Neural cell (in vitro differentiated cells): ENCODE data around the gene PARD6G. TPM values are rescaled to one million over a fixed set of nuclear protein-coding genes. Genes with fewer than 3 reads are reported as not detected.

Experiments used
- H2AFZ ChIP-seq: fragments of 200-600, 300-800 bp; sonication (generic), shearing (Covaris generic); 2 replicates; pipeline ENCODE4 v1.6.0; 2014; ENCODE audit warnings: low read depth, mild to moderate bottlenecking, antibody characterized with exemption, low read length, moderate library complexity
- H3F3A ChIP-seq: fragments of 200-600 bp; shearing (Covaris generic); 2 replicates; pipeline ENCODE4 v1.6.1; 2016; ENCODE audit warnings: mild to moderate bottlenecking, moderate library complexity, mixed read lengths, antibody characterized with exemption, low read length; ENCODE audit not compliant: insufficient read depth, poor library complexity, severe bottlenecking
- H3K27ac ChIP-seq: fragments of 200-600, 300-800 bp; sonication (generic), shearing (Covaris generic); 2 replicates; pipeline ENCODE4 v1.5.1; 2014; ENCODE audit warnings: mild to moderate bottlenecking, low read length, moderate library complexity
- H3K27me3 ChIP-seq: fragments of 300-800, 200-600 bp; sonication (generic), shearing (Covaris generic); 2 replicates; pipeline ENCODE4 v1.6.0; 2014; ENCODE audit warnings: mild to moderate bottlenecking, low read depth, low read length, moderate library complexity; ENCODE audit not compliant: insufficient read depth
- H3K36me3 ChIP-seq: fragments of 300-800, 200-600 bp; sonication (generic), shearing (Covaris generic); 2 replicates; pipeline ENCODE4 v1.5.1; 2014; ENCODE audit warnings: mild to moderate bottlenecking, antibody characterized with exemption, low read length, moderate library complexity; ENCODE audit not compliant: insufficient read depth
- H3K4me2 ChIP-seq: fragments of 300-800, 200-600 bp; sonication (generic), shearing (Covaris generic); 2 replicates; pipeline ENCODE4 v1.6.0; 2014; ENCODE audit warnings: mild to moderate bottlenecking, low read length
- H3K4me3 ChIP-seq: fragments of 300-800, 200-600 bp; sonication (generic), shearing (Covaris generic); 2 replicates; pipeline ENCODE4 v1.5.1; 2014; ENCODE audit warnings: mild to moderate bottlenecking, low read length, moderate library complexity
- H3K79me2 ChIP-seq: fragments of 200-600 bp; shearing (Covaris generic); replicated peaks from 2 replicates; pipeline ENCODE4 v1.6.0; 2014; ENCODE audit warnings: mild to moderate bottlenecking, low read length, moderate library complexity; ENCODE audit not compliant: insufficient read depth
- H3K9ac ChIP-seq: fragments of 300-800, 200-600 bp; sonication (generic), shearing (Covaris generic); 2 replicates; pipeline ENCODE4 v1.6.1; 2016; ENCODE audit warnings: mild to moderate bottlenecking, low read length, mixed read lengths
- H3K9me2 ChIP-seq: fragments of 200-600 bp; shearing (Covaris generic); 2 replicates; pipeline ENCODE4 v1.6.1; 2016; ENCODE audit warnings: mild to moderate bottlenecking, low read length, mixed read lengths; ENCODE audit not compliant: insufficient read depth
- H3K9me3 ChIP-seq: fragments of 200-600, 300-800 bp; sonication (generic), shearing (Covaris generic); 2 replicates; pipeline ENCODE4 v1.6.1; 2016; ENCODE audit warnings: mild to moderate bottlenecking, mixed run types, low read length, moderate library complexity, mixed read lengths
- H4K20me1 ChIP-seq: fragments of 200-600 bp; shearing (Covaris generic); 2 replicates; pipeline ENCODE4 v1.6.1; 2016; ENCODE audit warnings: mild to moderate bottlenecking, mixed run types; ENCODE audit not compliant: insufficient read depth
- EZH2 ChIP-seq: fragments of 200-600, 300-800 bp; shearing (Covaris generic), sonication (generic); IDR thresholded peaks from 2 replicates; pipeline ENCODE4 v1.6.1; 2014; ENCODE audit warnings: antibody characterized with exemption, low read length, borderline replicate concordance, mild to moderate bottlenecking; ENCODE audit not compliant: insufficient read depth, poor library complexity, severe bottlenecking
- MXI1 ChIP-seq: fragments of 450-650 bp; conservative IDR thresholded peaks from 2 replicates; pipeline ENCODE4 v1.6.1; 2014; ENCODE audit warnings: antibody characterized with exemption, mild to moderate bottlenecking; ENCODE audit not compliant: poor library complexity, severe bottlenecking
- POLR2AphosphoS5 ChIP-seq: IDR thresholded peaks from 2 replicates; pipeline ENCODE4 v1.6.1; 2012
- RAD21 ChIP-seq: fragments of 450-650 bp; conservative IDR thresholded peaks from 2 replicates; pipeline ENCODE4 v1.6.1; 2014; ENCODE audit warnings: antibody characterized with exemption, mild to moderate bottlenecking, moderate library complexity
- SMC3 ChIP-seq: fragments of 450-650 bp; conservative IDR thresholded peaks from 2 replicates; pipeline ENCODE4 v1.6.1; 2014; ENCODE audit warnings: antibody characterized with exemption, mild to moderate bottlenecking, moderate library complexity; ENCODE audit not compliant: poor library complexity
- polyA plus RNA-seq: library from polyadenylated mRNA; depleted of rRNA; stranded (reverse); fragments of >200 nt; gene quantifications from 2 replicates; pipeline ENCODE4 v1.2.3, GENCODE V29; 2014
- TF ChIP-seq, protein P1 (sequence below): fragments of 450-650 bp; IDR thresholded peaks from 2 replicates; pipeline ENCODE4 v1.5.1; 2014; ENCODE audit warnings: antibody characterized with exemption, mild to moderate bottlenecking, moderate library complexity; ENCODE audit not compliant: poor library complexity, severe bottlenecking
- TF ChIP-seq, protein P2 (sequence below): IDR thresholded peaks from 2 replicates; pipeline ENCODE4 v1.6.1; 2012; ENCODE audit warnings: borderline replicate concordance

PARD6G gene
- polyA plus RNA-seq, 1 donor from 2014 or later, result 9.3 TPM

DNA sequence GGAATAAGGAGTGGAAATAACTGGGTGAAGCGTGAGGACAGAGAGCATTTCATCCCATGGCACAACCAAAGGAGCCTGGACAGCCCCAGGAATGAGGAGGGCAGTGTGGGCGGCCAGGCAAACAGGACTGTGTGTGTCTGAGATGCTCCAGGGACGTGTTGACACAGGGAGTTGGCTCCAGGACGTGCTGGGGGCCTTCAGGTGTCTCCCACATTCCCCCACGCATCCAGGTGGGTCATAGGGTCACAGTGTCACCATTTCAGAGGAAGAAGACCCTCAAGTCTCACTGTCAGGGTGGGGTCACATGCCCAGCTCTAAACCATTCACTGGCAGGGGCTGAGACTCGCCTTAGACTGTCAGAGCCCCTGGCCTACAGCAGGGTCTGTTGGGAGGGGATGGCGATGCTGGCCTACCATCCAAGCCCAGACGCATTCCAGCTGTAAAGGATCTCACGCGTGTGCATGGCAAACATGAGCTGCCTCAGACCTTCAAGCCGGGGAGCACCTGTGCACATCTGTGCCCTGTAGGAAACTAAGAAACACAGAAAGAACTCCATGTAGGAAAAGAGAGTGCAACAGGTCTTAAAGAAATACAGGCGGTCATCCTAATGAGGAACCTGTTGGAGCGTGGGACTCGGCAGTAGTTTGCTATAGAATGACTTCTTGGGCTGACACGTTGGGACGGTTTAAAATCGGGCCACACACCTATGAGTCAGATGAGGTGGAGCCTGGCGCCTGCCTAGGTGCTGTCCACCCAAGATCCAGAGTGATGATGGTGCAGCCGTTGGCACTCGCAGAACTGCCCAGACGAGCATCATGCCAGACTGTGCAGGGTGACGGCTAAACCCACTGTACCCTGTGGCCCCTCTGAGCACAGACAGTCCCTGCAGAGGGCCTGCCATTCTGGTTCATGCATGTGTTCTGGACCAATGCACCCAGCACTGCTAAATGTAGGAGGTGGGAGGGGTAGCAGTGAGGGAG is 17.3 kb downstream of the PARD6G start:
- no peaks in the 10 kb centered on the region for H3F3A ChIP-seq
- no peaks in the 10 kb centered on the region for H3K9me2 ChIP-seq
- no peak overlapping the region for H3K27ac ChIP-seq
- H3K79me2 ChIP-seq, result peaks cover 24% of the 10 kb centered on the region
- no peak overlapping the region for H3K4me3 ChIP-seq
- TF ChIP-seq SMC3, result no peak
- no peak overlapping the region for H3K9ac ChIP-seq
- H2AFZ ChIP-seq, result no peak overlapping the region
- no peaks in the 10 kb centered on the region for H4K20me1 ChIP-seq
- no peaks in the 10 kb centered on the region for H3K36me3 ChIP-seq
- no peaks in the 10 kb centered on the region for H3K27me3 ChIP-seq
- H3K4me2 ChIP-seq, result no peak overlapping the region
- H3K9me3 ChIP-seq, result no peaks in the 10 kb centered on the region

DNA sequence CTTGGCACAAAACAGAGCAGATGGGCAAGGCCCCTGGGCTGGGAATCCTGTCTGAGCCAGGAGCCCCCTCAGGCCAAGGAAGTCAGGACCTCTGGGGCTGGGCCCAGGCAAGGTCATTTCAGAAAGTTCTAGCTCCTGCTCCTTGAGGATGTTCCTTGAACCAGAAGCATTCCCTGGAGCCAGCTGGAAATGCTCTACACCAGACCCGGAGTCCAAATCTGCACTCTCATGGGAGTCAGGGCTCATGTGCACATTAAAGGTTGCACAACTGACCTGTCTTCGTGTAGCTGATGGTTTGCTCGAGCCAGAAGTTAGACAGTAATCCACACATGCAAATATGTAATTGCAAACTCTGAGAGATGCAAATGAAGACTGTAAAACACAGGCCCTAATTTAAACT is 18.0 kb downstream of the PARD6G start:
- no peak overlapping the region for H3K4me3 ChIP-seq
- TF ChIP-seq MXI1 (no peak), RAD21 (no peak), EZH2 (no peak), POLR2AphosphoS5 (no peak)
- TF ChIP-seq, protein P1, sequence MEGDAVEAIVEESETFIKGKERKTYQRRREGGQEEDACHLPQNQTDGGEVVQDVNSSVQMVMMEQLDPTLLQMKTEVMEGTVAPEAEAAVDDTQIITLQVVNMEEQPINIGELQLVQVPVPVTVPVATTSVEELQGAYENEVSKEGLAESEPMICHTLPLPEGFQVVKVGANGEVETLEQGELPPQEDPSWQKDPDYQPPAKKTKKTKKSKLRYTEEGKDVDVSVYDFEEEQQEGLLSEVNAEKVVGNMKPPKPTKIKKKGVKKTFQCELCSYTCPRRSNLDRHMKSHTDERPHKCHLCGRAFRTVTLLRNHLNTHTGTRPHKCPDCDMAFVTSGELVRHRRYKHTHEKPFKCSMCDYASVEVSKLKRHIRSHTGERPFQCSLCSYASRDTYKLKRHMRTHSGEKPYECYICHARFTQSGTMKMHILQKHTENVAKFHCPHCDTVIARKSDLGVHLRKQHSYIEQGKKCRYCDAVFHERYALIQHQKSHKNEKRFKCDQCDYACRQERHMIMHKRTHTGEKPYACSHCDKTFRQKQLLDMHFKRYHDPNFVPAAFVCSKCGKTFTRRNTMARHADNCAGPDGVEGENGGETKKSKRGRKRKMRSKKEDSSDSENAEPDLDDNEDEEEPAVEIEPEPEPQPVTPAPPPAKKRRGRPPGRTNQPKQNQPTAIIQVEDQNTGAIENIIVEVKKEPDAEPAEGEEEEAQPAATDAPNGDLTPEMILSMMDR, result no peak
- TF ChIP-seq, protein P2, sequence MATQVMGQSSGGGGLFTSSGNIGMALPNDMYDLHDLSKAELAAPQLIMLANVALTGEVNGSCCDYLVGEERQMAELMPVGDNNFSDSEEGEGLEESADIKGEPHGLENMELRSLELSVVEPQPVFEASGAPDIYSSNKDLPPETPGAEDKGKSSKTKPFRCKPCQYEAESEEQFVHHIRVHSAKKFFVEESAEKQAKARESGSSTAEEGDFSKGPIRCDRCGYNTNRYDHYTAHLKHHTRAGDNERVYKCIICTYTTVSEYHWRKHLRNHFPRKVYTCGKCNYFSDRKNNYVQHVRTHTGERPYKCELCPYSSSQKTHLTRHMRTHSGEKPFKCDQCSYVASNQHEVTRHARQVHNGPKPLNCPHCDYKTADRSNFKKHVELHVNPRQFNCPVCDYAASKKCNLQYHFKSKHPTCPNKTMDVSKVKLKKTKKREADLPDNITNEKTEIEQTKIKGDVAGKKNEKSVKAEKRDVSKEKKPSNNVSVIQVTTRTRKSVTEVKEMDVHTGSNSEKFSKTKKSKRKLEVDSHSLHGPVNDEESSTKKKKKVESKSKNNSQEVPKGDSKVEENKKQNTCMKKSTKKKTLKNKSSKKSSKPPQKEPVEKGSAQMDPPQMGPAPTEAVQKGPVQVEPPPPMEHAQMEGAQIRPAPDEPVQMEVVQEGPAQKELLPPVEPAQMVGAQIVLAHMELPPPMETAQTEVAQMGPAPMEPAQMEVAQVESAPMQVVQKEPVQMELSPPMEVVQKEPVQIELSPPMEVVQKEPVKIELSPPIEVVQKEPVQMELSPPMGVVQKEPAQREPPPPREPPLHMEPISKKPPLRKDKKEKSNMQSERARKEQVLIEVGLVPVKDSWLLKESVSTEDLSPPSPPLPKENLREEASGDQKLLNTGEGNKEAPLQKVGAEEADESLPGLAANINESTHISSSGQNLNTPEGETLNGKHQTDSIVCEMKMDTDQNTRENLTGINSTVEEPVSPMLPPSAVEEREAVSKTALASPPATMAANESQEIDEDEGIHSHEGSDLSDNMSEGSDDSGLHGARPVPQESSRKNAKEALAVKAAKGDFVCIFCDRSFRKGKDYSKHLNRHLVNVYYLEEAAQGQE, result no peak
- no peak overlapping the region for H2AFZ ChIP-seq
- no peaks in the 10 kb centered on the region for H4K20me1 ChIP-seq
- H3K36me3 ChIP-seq, result no peaks in the 10 kb centered on the region
- peaks cover 22% of the 10 kb centered on the region for H3K79me2 ChIP-seq
- no peak overlapping the region for H3K27ac ChIP-seq
- no peak overlapping the region for H3K9ac ChIP-seq
- H3K4me2 ChIP-seq, result no peak overlapping the region
- no peaks in the 10 kb centered on the region for H3K27me3 ChIP-seq
- no peaks in the 10 kb centered on the region for H3F3A ChIP-seq
- H3K9me2 ChIP-seq, result no peaks in the 10 kb centered on the region
- H3K9me3 ChIP-seq, result no peaks in the 10 kb centered on the region
